Right lobe of liver (tissue), 6 donors: ENCODE measurements around the gene TMUB1. TPM values are rescaled to one million over a fixed set of nuclear protein-coding genes. Genes with fewer than 3 reads are reported as not detected.

ENCODE experiments used
- ATAC-seq, 4 donors: fragments of 200-7000 bp; cut with Tn5 transposase; one replicate each; pipeline ENCODE4 v1.9.1; 2020; ENCODE audit warnings: mild to moderate bottlenecking in 4 of 4, moderate library complexity in 4 of 4
- DNase-seq, 3 donors: peaks; one replicate each; pipeline ENCODE4 v3.0.0-alpha.2; 2020
- H3K27ac ChIP-seq, 3 donors: fragments of 200-600 bp; one replicate each; pipeline ENCODE4 v1.8.0; 2022
- H3K27me3 ChIP-seq, 2 donors: fragments of 200-600 bp; one replicate each; pipeline ENCODE4 v1.8.0; 2022
- H3K36me3 ChIP-seq, 4 donors: fragments of 200-600 bp; sonication (generic) in 1 of 4; one replicate each; pipeline versions ENCODE4 v1.5.1 to v1.8.0; 2017 to 2022; ENCODE audit warnings: control low read depth in 1 of 4
- H3K4me1 ChIP-seq, 4 donors: fragments of 200-600 bp; sonication (generic) in 1 of 4; one replicate each; pipeline versions ENCODE4 v1.5.1 to v1.8.0; 2017 to 2022; ENCODE audit warnings: control low read depth in 1 of 4
- H3K4me3 ChIP-seq, 3 donors: fragments of 200-600 bp; one replicate each; pipeline ENCODE4 v1.8.0; 2022
- H3K9me3 ChIP-seq, 4 donors: fragments of 200-600 bp; sonication (generic) in 1 of 4; one replicate each; pipeline versions ENCODE4 v1.5.1 to v1.8.0; 2017 to 2022; ENCODE audit warnings: control low read depth in 1 of 4
- POLR2A ChIP-seq: fragments of 450-650 bp; IDR thresholded peaks from one replicate; pipeline ENCODE4 v1.6.1; 2017; ENCODE audit warnings: antibody characterized with exemption, mild to moderate bottlenecking
- WGBS: methylation state at CpG from one replicate; pipeline ENCODE4 v1.1.6; 2018; ENCODE audit warnings: low coverage, low lambda C conversion rate; ENCODE audit not compliant: insufficient coverage; ENCODE audit errors: missing lambda C conversion rate; 5-methylcytosine and 5-hydroxymethylcytosine counted together
- intact Hi-C, 2 donors: fragments of 100-400 bp; cut with DNase I; formaldehyde crosslinking; loops; one replicate each; pipeline versions ENCODE4 v1.11.2 to v1.14.1; 2022
- total RNA-seq, 6 experiments: library from RNA; depleted of rRNA in 2 of 6; stranded (reverse); fragments of >200 nt in 2 of 6; fragmentation: NEBNext Ultra II Directional in 3 of 6; extraction: Animal tissue kit (Norgen Biotek cat#: 25700) in 3 of 6; gene quantifications; one replicate each; pipeline versions ENCODE4 v1.1.0 to v1.2.4, GENCODE V29; 2016 to 2023
- TF ChIP-seq, protein P1 (sequence below), 4 donors: fragments of 200-600 bp in 3 of 4; fragments of 450-650 bp in 1 of 4; IDR thresholded peaks; one replicate each; pipeline versions ENCODE4 v1.5.1 to v1.8.0; 2016 to 2022; ENCODE audit warnings: antibody characterized with exemption in 4 of 4, mild to moderate bottlenecking in 2 of 4
- donor health status: DM: no; HTN: yes; CAD: no.
- donor health status: DM: no; HTN: no; CAD: no.
- donor health status: DM: no; HTN: no; CAD: no.
- donor health status: DM: no; HTN: yes; CAD: no.
- donor health status: DM: no; HTN: yes; CAD: no.

Gene TMUB1
- total RNA-seq, 6 experiments from 2014 or later: 27.7 to 63.1 (median 41.8) TPM

DNA sequence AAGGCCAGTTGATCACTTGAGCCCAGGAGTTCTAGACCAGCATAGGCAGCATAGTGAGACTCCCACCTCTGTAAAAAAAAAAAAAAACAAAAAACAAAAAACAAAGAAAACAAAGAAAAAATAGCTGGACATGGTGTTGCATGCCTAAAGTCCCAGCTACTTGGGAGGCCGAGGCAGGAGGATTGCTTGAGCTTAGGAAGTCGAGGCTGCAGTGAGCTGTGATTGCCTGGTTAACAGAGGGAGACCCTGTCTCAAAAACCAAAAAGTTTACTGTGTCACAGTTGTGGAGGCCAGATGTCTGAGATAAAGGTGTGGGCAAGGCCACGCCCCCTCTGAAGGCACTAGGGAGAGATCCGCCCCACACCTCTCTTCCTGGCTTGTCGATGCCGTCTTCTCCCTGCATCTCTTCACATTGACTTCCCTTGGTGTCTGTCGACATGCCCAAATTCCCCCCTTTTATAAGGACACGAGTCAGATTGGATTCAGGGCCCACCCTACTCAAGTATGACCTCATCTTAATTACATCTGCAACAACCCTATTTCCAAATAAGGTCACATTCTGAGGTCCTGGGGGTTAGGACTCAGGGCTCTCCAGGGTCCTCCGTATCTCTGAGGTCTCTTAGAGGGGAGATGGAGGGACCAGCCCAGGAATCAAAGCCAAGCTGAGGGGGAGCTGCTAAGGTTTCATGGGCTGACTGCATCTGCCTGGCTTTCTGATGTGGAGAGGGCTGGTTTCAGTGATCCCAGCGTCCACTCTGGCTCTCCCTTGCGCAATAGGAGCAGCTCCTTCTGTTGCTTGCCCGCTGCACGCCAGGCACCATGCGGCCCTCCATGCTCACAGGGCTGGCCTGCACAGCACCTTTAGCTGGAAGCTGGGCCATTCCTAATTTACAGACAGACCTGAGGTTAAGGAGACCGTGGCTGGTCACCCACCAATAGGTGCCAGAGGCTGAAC is 26.1 kb upstream of the TMUB1 start:
- TF ChIP-seq POLR2A: no peak
- TF ChIP-seq, protein P1, sequence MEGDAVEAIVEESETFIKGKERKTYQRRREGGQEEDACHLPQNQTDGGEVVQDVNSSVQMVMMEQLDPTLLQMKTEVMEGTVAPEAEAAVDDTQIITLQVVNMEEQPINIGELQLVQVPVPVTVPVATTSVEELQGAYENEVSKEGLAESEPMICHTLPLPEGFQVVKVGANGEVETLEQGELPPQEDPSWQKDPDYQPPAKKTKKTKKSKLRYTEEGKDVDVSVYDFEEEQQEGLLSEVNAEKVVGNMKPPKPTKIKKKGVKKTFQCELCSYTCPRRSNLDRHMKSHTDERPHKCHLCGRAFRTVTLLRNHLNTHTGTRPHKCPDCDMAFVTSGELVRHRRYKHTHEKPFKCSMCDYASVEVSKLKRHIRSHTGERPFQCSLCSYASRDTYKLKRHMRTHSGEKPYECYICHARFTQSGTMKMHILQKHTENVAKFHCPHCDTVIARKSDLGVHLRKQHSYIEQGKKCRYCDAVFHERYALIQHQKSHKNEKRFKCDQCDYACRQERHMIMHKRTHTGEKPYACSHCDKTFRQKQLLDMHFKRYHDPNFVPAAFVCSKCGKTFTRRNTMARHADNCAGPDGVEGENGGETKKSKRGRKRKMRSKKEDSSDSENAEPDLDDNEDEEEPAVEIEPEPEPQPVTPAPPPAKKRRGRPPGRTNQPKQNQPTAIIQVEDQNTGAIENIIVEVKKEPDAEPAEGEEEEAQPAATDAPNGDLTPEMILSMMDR (IDR thresholded peaks at IDR 0.05): no peak
- H3K27me3 ChIP-seq: no peaks in the 10 kb centered on the region
- 79% methylated on average over 8 of the region's 15 CpGs for WGBS
- H3K4me3 ChIP-seq: no peak overlapping the region
- ATAC-seq: peak; percentile 32 to 65 (median 50)
- no peak overlapping the region for H3K27ac ChIP-seq
- intact Hi-C loops: loop anchor here in 1 of 2 donors (5.0 kb wide), 1 partner anchor 77 kb away; no protein-coding TSS in a partner anchor
- no peaks in the 10 kb centered on the region for H3K4me1 ChIP-seq
- no peaks in the 10 kb centered on the region for H3K9me3 ChIP-seq
- no peaks in the 10 kb centered on the region for H3K36me3 ChIP-seq
- DNase-seq: no peak

DNA sequence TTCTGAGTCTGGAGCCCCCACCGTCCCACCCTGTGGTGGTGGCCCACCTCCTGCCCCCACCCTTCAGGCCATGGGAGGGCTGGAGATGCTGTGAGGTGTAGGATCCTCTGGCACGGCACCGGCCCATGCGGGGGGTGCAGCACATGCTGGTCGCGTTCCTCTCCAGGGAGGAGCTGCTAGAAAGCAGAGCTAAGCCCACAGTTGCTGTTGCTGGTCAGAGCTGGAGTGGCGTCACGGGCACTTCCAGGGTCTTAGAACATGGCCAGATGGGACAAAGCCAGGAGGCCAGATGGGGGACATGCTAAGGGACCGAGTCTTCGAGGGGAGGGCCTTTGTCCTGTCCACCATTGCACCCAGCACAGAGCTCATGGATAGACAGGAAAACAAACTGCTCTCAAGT is 24.6 kb upstream of the TMUB1 start:
- H3K9me3 ChIP-seq: no peaks in the 10 kb centered on the region
- no peaks in the 10 kb centered on the region for H3K36me3 ChIP-seq
- no peak overlapping the region for H3K4me3 ChIP-seq
- TF ChIP-seq, protein P1 (IDR thresholded peaks at IDR 0.05): no peak
- no peak for TF ChIP-seq POLR2A
- ATAC-seq: no peak
- no peaks in the 10 kb centered on the region for H3K27me3 ChIP-seq
- no peaks in the 10 kb centered on the region for H3K4me1 ChIP-seq
- intact Hi-C loops: no loop called here
- DNase-seq: no peak
- no peak overlapping the region for H3K27ac ChIP-seq
- no CpG with 5 or more reads among the region's 10 CpGs for WGBS

DNA sequence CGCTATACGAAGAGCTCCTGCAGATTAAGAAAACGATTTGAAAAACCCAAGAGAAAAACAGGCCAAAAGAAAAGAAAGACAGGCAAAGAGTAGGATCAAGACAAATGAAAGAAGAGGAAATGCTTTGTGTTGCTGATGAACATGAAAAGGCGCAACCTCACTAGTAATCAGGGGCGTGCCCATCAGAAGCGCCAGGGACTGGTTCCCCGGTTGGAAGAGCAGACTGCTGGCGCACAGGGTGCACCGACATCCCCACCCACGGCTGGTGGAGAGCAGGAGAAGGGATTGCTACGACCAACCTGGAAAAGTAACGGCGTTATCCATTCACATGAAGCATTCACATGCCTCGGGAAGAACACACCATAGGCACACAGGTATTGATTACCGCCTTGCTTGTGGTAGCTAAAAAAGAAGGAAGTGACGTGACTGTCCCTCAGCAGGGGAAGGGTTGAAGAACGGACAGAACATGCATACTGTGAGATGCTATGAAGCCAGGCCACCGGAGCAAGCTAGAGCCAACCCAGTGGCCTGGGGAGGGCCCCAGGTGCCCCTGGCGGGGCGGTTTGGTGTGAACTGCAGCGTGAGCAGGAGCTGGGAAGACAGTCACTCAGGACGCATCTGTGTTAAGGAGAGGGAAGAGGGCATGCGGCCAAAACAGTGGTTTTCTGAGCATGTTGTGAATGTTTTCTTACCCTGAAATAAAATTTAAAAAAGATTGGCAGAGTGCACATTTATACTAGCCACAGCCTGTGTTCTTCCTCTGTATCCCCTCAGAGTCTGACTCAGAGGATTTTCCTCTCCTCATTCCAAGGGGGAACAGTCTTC is 21.3 kb upstream of the TMUB1 start:
- intact Hi-C loops: no loop called here
- no peaks in the 10 kb centered on the region for H3K36me3 ChIP-seq
- no peaks in the 10 kb centered on the region for H3K27me3 ChIP-seq
- ATAC-seq (no peak), DNase-seq (no peak)
- no peaks in the 10 kb centered on the region for H3K4me1 ChIP-seq
- no peak for TF ChIP-seq POLR2A
- TF ChIP-seq, protein P1 (IDR thresholded peaks at IDR 0.05): no peak
- H3K9me3 ChIP-seq: no peaks in the 10 kb centered on the region
- 79% methylated on average over 17 of the region's 23 CpGs for WGBS
- no peak overlapping the region for H3K4me3 ChIP-seq
- no peak overlapping the region for H3K27ac ChIP-seq

DNA sequence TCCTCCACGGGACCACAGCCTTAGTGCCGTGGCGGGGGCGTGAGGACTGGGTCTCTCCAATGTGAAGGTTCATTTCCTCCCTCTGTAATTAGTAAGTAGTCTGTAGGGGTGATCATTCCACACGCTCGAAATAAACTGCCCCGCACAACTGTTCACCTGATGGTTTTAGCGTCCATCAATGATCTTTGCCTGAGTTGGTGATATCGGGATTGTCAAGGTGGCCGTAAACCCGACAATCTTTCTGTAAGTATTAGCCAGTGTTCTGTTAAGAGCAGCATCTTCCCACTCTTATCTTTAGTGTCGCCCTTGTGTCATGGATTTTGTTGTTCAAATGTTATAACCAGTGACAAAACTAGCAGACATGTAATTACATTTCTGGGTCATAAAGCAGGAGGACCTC is 20.7 kb upstream of the TMUB1 start:
- Histone ChIP-seq H3K4me1 (no peaks in the 10 kb centered on the region), H3K4me3 (no peak overlapping the region), H3K27me3 (no peaks in the 10 kb centered on the region), H3K27ac (no peak overlapping the region), H3K36me3 (no peaks in the 10 kb centered on the region), H3K9me3 (no peaks in the 10 kb centered on the region)
- ATAC-seq (no peak), DNase-seq (no peak)
- WGBS: 82% methylated on average over 11 of the region's 12 CpGs
- TF ChIP-seq, protein P1 (IDR thresholded peaks at IDR 0.05): no peak
- no peak for TF ChIP-seq POLR2A
- intact Hi-C loops: no loop called here
